Breast epithelium (tissue), 4 donors: ENCODE data around the gene MTUS2. TPM values are rescaled to one million over a fixed set of nuclear protein-coding genes. Genes with fewer than 3 reads are reported as not detected.

Experiments
- DNase-seq, 2 donors: peaks; one replicate each; pipeline ENCODE4 v3.0.0-alpha.2; 2019; ENCODE audit warnings: low spot score in 2 of 2
- H3K27ac ChIP-seq, 2 donors: fragments of 200-600 bp; sonication (generic) in 1 of 2; one replicate each; pipeline ENCODE4 v1.5.1; 2016 to 2019; ENCODE audit warnings: mild to moderate bottlenecking in 1 of 2
- H3K27me3 ChIP-seq, 2 donors: fragments of 200-600 bp; sonication (generic) in 1 of 2; one replicate each; pipeline versions ENCODE4 v1.5.1 to v1.6.0; 2017 to 2019; ENCODE audit warnings: control low read depth in 1 of 2, mild to moderate bottlenecking in 1 of 2
- H3K36me3 ChIP-seq: fragments of 200-600 bp; one replicate; pipeline ENCODE4 v1.5.1; 2019
- H3K4me1 ChIP-seq, 2 donors: fragments of 200-600 bp; sonication (generic); one replicate each; pipeline ENCODE4 v1.5.1; 2016 to 2019; ENCODE audit warnings: control low read depth in 1 of 2
- H3K4me3 ChIP-seq, 3 donors: fragments of 200-600 bp; sonication (generic); 1 replicate in 2 of 3; 2 replicates in 1 of 3; pipeline ENCODE4 v1.5.1; 2016 to 2019; ENCODE audit warnings: mild to moderate bottlenecking in 3 of 3, moderate library complexity in 2 of 3
- H3K9me3 ChIP-seq, 2 donors: fragments of 200-600 bp; sonication (generic) in 1 of 2; one replicate each; pipeline ENCODE4 v1.5.1; 2016 to 2019; ENCODE audit warnings: control low read depth in 1 of 2
- POLR2A ChIP-seq: fragments of 450-650 bp; IDR thresholded peaks from one replicate; pipeline ENCODE4 v1.6.1; 2016; ENCODE audit warnings: antibody characterized with exemption, mild to moderate bottlenecking, moderate library complexity
- POLR2AphosphoS5 ChIP-seq, 3 donors: sonication (generic); formaldehyde crosslinking; IDR thresholded peaks; one replicate each; pipeline ENCODE4 v1.6.1; 2017; ENCODE audit warnings: antibody characterized with exemption in 3 of 3
- intact Hi-C: fragments of 100-400 bp; cut with DNase I; formaldehyde crosslinking; loops from one replicate; pipeline ENCODE4 v1.15.1; 2023; ENCODE audit warnings: low total_unique reads
- total RNA-seq, 3 donors: library from RNA; depleted of rRNA; stranded (reverse); fragments of >200 nt; gene quantifications; one replicate each; pipeline ENCODE4 v1.1.0, GENCODE V29; 2016
- TF ChIP-seq, protein P1 (sequence below), 3 donors: fragments of 450-650 bp; IDR thresholded peaks; one replicate each; pipeline ENCODE4 v1.5.1; 2016 to 2017; ENCODE audit warnings: antibody characterized with exemption in 3 of 3, mild to moderate bottlenecking in 3 of 3, moderate library complexity in 3 of 3

The MTUS2 gene
- total RNA-seq, 3 donors from 2014 or later, result under 0.01 to 1.0 TPM; not detected in 1

GRCh38 chr13:29117663-29118062, 297.5 kb downstream of the MTUS2 start:
- Histone ChIP-seq H3K9me3 (no peaks in the 10 kb centered on the region), H3K27ac (no peak overlapping the region), H3K4me3 (no peak overlapping the region), H3K27me3 (no peaks in the 10 kb centered on the region), H3K36me3 (no peaks in the 10 kb centered on the region), H3K4me1 (no peaks in the 10 kb centered on the region)
- DNase-seq, result no peak
- TF ChIP-seq POLR2A (no peak), POLR2AphosphoS5 (IDR thresholded peaks at IDR 0.05) (no peak)
- TF ChIP-seq, protein P1, sequence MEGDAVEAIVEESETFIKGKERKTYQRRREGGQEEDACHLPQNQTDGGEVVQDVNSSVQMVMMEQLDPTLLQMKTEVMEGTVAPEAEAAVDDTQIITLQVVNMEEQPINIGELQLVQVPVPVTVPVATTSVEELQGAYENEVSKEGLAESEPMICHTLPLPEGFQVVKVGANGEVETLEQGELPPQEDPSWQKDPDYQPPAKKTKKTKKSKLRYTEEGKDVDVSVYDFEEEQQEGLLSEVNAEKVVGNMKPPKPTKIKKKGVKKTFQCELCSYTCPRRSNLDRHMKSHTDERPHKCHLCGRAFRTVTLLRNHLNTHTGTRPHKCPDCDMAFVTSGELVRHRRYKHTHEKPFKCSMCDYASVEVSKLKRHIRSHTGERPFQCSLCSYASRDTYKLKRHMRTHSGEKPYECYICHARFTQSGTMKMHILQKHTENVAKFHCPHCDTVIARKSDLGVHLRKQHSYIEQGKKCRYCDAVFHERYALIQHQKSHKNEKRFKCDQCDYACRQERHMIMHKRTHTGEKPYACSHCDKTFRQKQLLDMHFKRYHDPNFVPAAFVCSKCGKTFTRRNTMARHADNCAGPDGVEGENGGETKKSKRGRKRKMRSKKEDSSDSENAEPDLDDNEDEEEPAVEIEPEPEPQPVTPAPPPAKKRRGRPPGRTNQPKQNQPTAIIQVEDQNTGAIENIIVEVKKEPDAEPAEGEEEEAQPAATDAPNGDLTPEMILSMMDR (IDR thresholded peaks at IDR 0.05), result no peak
- intact Hi-C loops, result no loop called here

- no peak for DNase-seq
- TF ChIP-seq, protein P1 (IDR thresholded peaks at IDR 0.05), result no peak
- no peak for TF ChIP-seq POLR2AphosphoS5 (IDR thresholded peaks at IDR 0.05)
- TF ChIP-seq POLR2A, result no peak
Measured at GRCh38 chr13:29118471-29118870, 298.3 kb downstream of the MTUS2 start.

DNA sequence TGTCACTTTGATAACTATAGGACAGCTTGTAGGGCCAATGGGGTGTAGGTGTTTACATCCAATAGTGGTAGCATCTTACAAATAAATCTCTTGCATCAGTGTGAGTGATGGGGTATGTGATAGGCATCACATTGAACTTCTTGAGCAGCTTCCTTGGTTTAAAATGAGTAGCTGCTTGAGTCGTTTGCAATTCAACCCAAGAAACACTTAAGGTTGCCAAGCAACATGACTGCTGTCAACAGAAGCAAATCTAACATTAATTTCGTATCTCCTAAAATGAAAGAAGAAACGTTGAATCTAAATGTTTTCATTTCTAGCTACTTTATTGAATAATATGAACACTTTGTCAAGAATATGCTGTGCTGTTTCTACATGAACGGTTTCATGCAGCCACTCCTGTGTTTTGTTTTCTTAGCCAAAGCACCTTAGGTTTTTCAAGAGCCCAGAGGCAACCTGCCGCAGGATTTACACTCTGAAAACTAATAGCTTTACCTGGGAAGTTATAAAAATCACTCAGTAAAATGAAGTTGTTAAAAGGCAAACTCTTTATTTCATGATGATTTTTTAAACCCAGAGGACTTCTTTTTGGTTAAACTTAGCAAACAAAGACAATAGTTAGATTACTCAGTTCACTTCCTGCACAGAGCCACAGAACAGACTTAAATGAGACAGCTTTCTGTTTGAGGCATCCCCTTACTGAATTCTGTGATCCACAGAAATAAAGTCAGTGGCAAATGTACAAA, 305.2 kb downstream of the MTUS2 start:
- Histone ChIP-seq H3K9me3 (no peaks in the 10 kb centered on the region), H3K27ac (no peak overlapping the region), H3K27me3 (no peaks in the 10 kb centered on the region), H3K36me3 (no peaks in the 10 kb centered on the region), H3K4me1 (no peaks in the 10 kb centered on the region), H3K4me3 (no peak overlapping the region)
- no peak for DNase-seq
- TF ChIP-seq POLR2AphosphoS5 (IDR thresholded peaks at IDR 0.05) (no peak), POLR2A (no peak)
- TF ChIP-seq, protein P1 (IDR thresholded peaks at IDR 0.05), result no peak
- intact Hi-C loops, result no loop called here

More at GRCh38 chr13:29118471-29118870, 298.3 kb downstream of the MTUS2 start:
- Histone ChIP-seq H3K4me1 (no peaks in the 10 kb centered on the region), H3K36me3 (no peaks in the 10 kb centered on the region), H3K9me3 (no peaks in the 10 kb centered on the region), H3K27ac (no peak overlapping the region), H3K27me3 (no peaks in the 10 kb centered on the region), H3K4me3 (no peak overlapping the region)
- intact Hi-C loops, result no loop called here

DNA sequence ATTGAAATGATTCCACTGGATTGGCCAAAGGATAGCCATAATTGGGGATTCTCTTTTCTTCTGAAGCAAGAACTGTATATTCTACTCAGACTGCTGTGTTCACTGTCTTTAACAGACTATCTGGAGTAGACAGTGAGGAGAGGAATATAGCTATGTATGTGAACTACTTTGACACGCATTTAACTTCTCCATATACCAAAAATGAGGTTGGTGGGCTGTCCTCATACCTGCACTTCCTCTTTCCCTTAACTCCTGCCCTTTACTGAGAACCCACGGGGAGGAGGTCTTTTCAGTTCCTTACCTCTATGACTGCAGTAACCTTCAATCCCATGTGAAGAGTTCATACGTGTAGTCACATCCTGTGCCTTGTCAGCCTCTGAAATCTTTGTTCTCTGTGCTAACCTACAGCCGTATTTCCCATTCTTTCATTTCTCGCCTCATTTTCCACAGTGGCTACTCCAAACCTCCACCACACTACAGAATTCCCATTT, 305.8 kb downstream of the MTUS2 start:
- no peak overlapping the region for H3K27ac ChIP-seq
- DNase-seq, result no peak
- no peaks in the 10 kb centered on the region for H3K27me3 ChIP-seq
- H3K4me3 ChIP-seq, result no peak overlapping the region
- H3K4me1 ChIP-seq, result no peaks in the 10 kb centered on the region
- H3K9me3 ChIP-seq, result no peaks in the 10 kb centered on the region
- no peaks in the 10 kb centered on the region for H3K36me3 ChIP-seq
- TF ChIP-seq POLR2AphosphoS5 (IDR thresholded peaks at IDR 0.05), result no peak
- no peak for TF ChIP-seq POLR2A
- TF ChIP-seq, protein P1 (IDR thresholded peaks at IDR 0.05), result no peak
- intact Hi-C loops, result no loop called here

DNA sequence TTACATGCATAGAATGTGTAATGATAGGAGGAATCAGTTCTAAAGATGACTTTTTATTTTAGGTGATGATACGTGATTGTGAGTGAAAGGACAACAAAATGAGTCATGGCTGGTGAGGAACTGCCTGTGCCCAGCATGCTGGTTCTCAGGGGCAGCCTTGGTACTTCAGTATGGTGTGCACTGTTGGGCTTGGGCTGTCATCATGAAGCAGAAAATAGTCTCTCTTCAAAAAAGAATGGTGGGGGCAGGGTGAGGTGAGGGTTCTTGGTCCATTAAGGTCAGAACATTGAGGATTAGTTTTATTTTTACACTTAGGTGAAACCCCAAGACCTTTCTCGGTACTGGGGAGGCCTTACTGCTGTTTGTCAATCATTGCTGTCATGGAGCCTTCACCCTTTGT, 309.5 kb downstream of the MTUS2 start:
- intact Hi-C loops, result no loop called here
- Histone ChIP-seq H3K4me3 (no peak overlapping the region), H3K36me3 (no peaks in the 10 kb centered on the region), H3K27ac (no peak overlapping the region), H3K9me3 (no peaks in the 10 kb centered on the region), H3K4me1 (no peaks in the 10 kb centered on the region), H3K27me3 (no peaks in the 10 kb centered on the region)
- no peak for DNase-seq
- no peak for TF ChIP-seq POLR2A
- TF ChIP-seq, protein P1 (IDR thresholded peaks at IDR 0.05), result no peak
- TF ChIP-seq POLR2AphosphoS5 (IDR thresholded peaks at IDR 0.05), result no peak
